Suppressor macrophage treated with lipopolysaccharide for 1 hour (primary cell): Measurements from ENCODE around the gene FAT2.

ENCODE experiments used
- DNase-seq, 3 donors: peaks; one replicate each; pipeline ENCODE4 v3.0.0-alpha.2; 2020 to 2022

The FAT2 gene

GRCh38 chr5:151591144-151591819 lies at the start of gene FAT2:
Gene FAT2 (minus strand): TSS chr5:151591331. CDS start chr5:151568931, 22,400 bp downstream.
- no peak for DNase-seq

- no peak for DNase-seq
Observed at GRCh38 chr5:151638619-151639018, 47.5 kb upstream of the FAT2 start.

GRCh38 chr5:151637676-151638075 lies 46.5 kb upstream of the FAT2 start:
- DNase-seq = no peak

GRCh38 chr5:151633892-151634291 lies 42.8 kb upstream of the FAT2 start:
- DNase-seq = no peak

GRCh38 chr5:151632941-151633340 lies 41.8 kb upstream of the FAT2 start:
- DNase-seq = no peak

GRCh38 chr5:151632524-151632923 lies 41.4 kb upstream of the FAT2 start:
- DNase-seq = no peak

- no peak for DNase-seq
Observed at GRCh38 chr5:151631941-151632340, 40.8 kb upstream of the FAT2 start.

- DNase-seq = no peak
Observed at GRCh38 chr5:151630088-151630487, 39.0 kb upstream of the FAT2 start.

- no peak for DNase-seq
Observed at GRCh38 chr5:151628112-151628823, 37.1 kb upstream of the FAT2 start.

GRCh38 chr5:151627650-151628049 lies 36.5 kb upstream of the FAT2 start:
- no peak for DNase-seq

GRCh38 chr5:151625285-151625684 lies 34.2 kb upstream of the FAT2 start:
- no peak for DNase-seq

- DNase-seq = no peak
Observed at GRCh38 chr5:151624476-151624875, 33.3 kb upstream of the FAT2 start.

GRCh38 chr5:151622367-151623088 lies 31.4 kb upstream of the FAT2 start:
- no peak for DNase-seq

GRCh38 chr5:151620461-151620840 lies 29.3 kb upstream of the FAT2 start:
- DNase-seq = no peak

GRCh38 chr5:151619812-151620460 lies 28.8 kb upstream of the FAT2 start:
- DNase-seq = no peak

GRCh38 chr5:151618907-151619306 lies 27.8 kb upstream of the FAT2 start:
- no peak for DNase-seq

GRCh38 chr5:151617841-151618710 lies 26.9 kb upstream of the FAT2 start:
- no peak for DNase-seq

GRCh38 chr5:151617383-151617840 lies 26.3 kb upstream of the FAT2 start:
- DNase-seq = no peak

GRCh38 chr5:151615431-151615830 lies 24.3 kb upstream of the FAT2 start:
- DNase-seq = no peak

- DNase-seq = no peak
Observed at GRCh38 chr5:151614565-151614964, 23.4 kb upstream of the FAT2 start.

- DNase-seq = no peak
Observed at GRCh38 chr5:151612689-151613427, 21.7 kb upstream of the FAT2 start.
